A673 (cell line): ENCODE measurements around the gene EFNA5. TPM values are rescaled to one million over a fixed set of nuclear protein-coding genes. Genes with fewer than 3 reads are reported as not detected.

ENCODE experiments used
- BruUV-seq: library from RNA; stranded (reverse); fragments of 400-500 nt; replicated peaks from 2 replicates; lab custom pipeline; 2021; lab: Mats Ljungman, UMichigan
- CTCF ChIA-PET: fragments of 300-600 bp; sonication (Branson Sonifier 250); formaldehyde crosslinking; loops from one replicate; lab custom pipeline; 2022; ENCODE audit warnings: antibody characterized with exemption; lab: Charles Lee
- POLR2A ChIA-PET: fragments of 300-600 bp; sonication (Branson Sonifier 250); formaldehyde crosslinking; loops from one replicate; lab custom pipeline; 2022; ENCODE audit warnings: antibody characterized with exemption; ENCODE audit not compliant: low non-redundant PET; lab: Charles Lee
- DNase-seq: peaks from one replicate; pipeline ENCODE4 v3.0.0-alpha.2; 2015; ENCODE audit warnings: low spot score
- H3K27ac ChIP-seq: fragments of 200-600 bp; sonication (generic); 2 replicates; pipeline ENCODE4 v1.5.1; 2016; ENCODE audit warnings: mixed run types, low read depth, mild to moderate bottlenecking, mixed read lengths, antibody characterized with exemption, low read length; ENCODE audit not compliant: poor library complexity, severe bottlenecking
- H3K27me3 ChIP-seq: fragments of 200-600 bp; sonication (generic); replicated peaks from 2 replicates; pipeline ENCODE4 v1.6.1; 2017; ENCODE audit warnings: mixed run types, low read depth, mild to moderate bottlenecking, mixed read lengths, antibody characterized with exemption, low read length; ENCODE audit not compliant: insufficient read depth, poor library complexity
- H3K36me3 ChIP-seq: fragments of 200-600 bp; sonication (generic); 2 replicates; pipeline ENCODE4 v1.6.1; 2016; ENCODE audit warnings: mixed run types, mild to moderate bottlenecking, mixed read lengths, antibody characterized with exemption, low read length; ENCODE audit not compliant: insufficient read depth, poor library complexity, severe bottlenecking
- H3K4me1 ChIP-seq: fragments of 200-600 bp; sonication (generic); 2 replicates; pipeline ENCODE4 v1.6.1; 2017; ENCODE audit warnings: mixed run types, mild to moderate bottlenecking, mixed read lengths, antibody characterized with exemption, low read length; ENCODE audit not compliant: insufficient read depth, poor library complexity, severe bottlenecking
- H3K4me3 ChIP-seq: fragments of 200-600 bp; sonication (generic); 2 replicates; pipeline ENCODE4 v1.5.1; 2016; ENCODE audit warnings: low read depth, mixed run types, mild to moderate bottlenecking, mixed read lengths, low read length; ENCODE audit not compliant: poor library complexity, severe bottlenecking
- H3K9me3 ChIP-seq: fragments of 200-600 bp; sonication (generic); 2 replicates; pipeline ENCODE4 v1.6.1; 2016; ENCODE audit warnings: mixed run types, low read depth, mild to moderate bottlenecking, mixed read lengths, antibody characterized with exemption, low read length; ENCODE audit not compliant: poor library complexity, severe bottlenecking
- EZH2 ChIP-seq: fragments of 200-600 bp; sonication (generic); IDR thresholded peaks from 2 replicates; pipeline ENCODE4 v1.6.1; 2017; ENCODE audit warnings: borderline replicate concordance, low read depth, mild to moderate bottlenecking, mixed read lengths, antibody characterized with exemption, low read length; ENCODE audit not compliant: poor library complexity, severe bottlenecking
- intact Hi-C: fragments of 100-400 bp; cut with micrococcal nuclease; formaldehyde crosslinking; loops from one replicate; pipeline ENCODE4 v1.10.0; 2022; ENCODE audit not compliant: unreplicated experiment
- total RNA-seq: library from RNA; stranded (reverse); gene quantifications from 2 replicates; pipeline ENCODE4 v1.2.3, GENCODE V29; 2021
- TF ChIP-seq, protein P1 (sequence below): fragments of 300-800, 200-600 bp; sonication (generic); conservative IDR thresholded peaks from 2 replicates; pipeline ENCODE4 v1.5.1; 2017; ENCODE audit warnings: low read depth, mild to moderate bottlenecking, antibody characterized with exemption, low read length, moderate library complexity, mixed read lengths

EFNA5 gene
- total RNA-seq, 1 experiment from 2014 or later: 16.7 TPM

DNA sequence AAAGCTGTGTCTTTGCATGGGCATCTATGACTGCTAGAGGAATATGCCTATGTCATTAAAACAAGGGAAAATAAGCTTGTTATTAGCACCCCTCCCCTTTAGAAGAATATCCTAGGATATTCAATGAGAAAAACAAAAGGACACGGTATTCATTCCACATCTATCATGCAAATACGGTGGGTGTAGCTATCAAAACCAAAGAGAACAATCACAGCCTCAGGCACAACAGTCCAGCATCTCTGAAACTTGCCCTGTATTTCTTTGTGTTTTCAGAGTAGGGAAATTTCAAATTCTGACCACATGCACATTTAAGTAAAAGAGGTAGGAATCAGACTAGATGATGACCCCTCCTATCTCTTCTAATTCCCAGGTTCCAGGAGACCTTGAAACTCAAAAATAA lies 209.9 kb downstream of the EFNA5 start:
- TF ChIP-seq, protein P1, sequence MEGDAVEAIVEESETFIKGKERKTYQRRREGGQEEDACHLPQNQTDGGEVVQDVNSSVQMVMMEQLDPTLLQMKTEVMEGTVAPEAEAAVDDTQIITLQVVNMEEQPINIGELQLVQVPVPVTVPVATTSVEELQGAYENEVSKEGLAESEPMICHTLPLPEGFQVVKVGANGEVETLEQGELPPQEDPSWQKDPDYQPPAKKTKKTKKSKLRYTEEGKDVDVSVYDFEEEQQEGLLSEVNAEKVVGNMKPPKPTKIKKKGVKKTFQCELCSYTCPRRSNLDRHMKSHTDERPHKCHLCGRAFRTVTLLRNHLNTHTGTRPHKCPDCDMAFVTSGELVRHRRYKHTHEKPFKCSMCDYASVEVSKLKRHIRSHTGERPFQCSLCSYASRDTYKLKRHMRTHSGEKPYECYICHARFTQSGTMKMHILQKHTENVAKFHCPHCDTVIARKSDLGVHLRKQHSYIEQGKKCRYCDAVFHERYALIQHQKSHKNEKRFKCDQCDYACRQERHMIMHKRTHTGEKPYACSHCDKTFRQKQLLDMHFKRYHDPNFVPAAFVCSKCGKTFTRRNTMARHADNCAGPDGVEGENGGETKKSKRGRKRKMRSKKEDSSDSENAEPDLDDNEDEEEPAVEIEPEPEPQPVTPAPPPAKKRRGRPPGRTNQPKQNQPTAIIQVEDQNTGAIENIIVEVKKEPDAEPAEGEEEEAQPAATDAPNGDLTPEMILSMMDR: no peak
- TF ChIP-seq EZH2: no peak
- H3K36me3 ChIP-seq: no peaks in the 10 kb centered on the region
- H3K27ac ChIP-seq: no peak overlapping the region
- ChIA-PET POLR2A (no interaction called here), CTCF (no interaction called here)
- intact Hi-C loops: no loop called here
- H3K9me3 ChIP-seq: no peaks in the 10 kb centered on the region
- H3K4me1 ChIP-seq: peaks cover 5% of the 10 kb centered on the region
- no peak for DNase-seq
- BruUV-seq: no TSS peak
- H3K4me3 ChIP-seq: no peak overlapping the region
- H3K27me3 ChIP-seq: no peaks in the 10 kb centered on the region

DNA sequence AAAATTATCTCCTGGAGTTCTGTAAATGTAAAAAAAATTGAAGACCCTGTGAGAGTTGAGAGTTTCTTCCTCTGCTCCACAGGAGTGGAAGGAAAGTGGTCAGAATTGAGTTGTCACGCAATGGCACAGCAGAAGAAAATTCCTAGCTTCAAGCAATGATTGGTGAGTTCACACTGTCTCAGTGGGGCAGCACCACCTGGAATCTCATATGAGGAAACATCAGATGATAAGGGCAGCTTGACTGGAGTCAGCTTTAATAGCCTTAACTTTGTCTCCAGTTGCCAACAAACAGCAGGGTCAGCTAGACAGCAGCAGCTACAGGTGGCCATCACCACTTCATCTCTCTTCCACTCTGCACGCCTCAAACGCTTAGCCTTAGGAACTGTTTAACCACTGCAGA lies 211.1 kb downstream of the EFNA5 start:
- POLR2A ChIA-PET: no interaction called here
- Histone ChIP-seq H3K36me3 (no peaks in the 10 kb centered on the region), H3K9me3 (no peaks in the 10 kb centered on the region), H3K27me3 (no peaks in the 10 kb centered on the region), H3K4me3 (no peak overlapping the region), H3K27ac (no peak overlapping the region), H3K4me1 (peaks cover 15% of the 10 kb centered on the region)
- TF ChIP-seq, protein P1: no peak
- no peak for TF ChIP-seq EZH2
- no peak for DNase-seq
- CTCF ChIA-PET: no interaction called here
- intact Hi-C loops: no loop called here
- no TSS peak for BruUV-seq

DNA sequence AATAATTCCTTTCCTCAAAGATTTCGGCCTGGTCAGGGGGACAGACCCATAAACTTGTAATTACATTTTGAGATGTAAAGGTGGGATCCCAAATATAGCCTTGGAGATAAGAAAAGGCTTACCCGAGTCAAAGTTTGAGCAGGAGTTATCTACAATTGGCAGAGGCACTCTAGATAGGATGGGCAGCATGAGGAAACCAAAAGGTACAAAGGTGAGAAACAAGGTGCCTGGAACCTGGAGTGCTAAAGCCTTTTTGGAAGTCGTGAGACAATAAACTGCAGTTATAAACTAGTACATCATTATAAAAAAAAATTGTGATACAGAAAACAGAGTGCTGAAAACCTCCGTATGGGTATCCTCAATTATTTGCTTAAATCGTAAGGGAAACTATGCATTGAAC lies 212.4 kb downstream of the EFNA5 start:
- H3K27ac ChIP-seq: no peak overlapping the region
- H3K36me3 ChIP-seq: no peaks in the 10 kb centered on the region
- no peak overlapping the region for H3K4me3 ChIP-seq
- intact Hi-C loops: no loop called here
- TF ChIP-seq, protein P1: no peak
- no peak for TF ChIP-seq EZH2
- ChIA-PET POLR2A (no interaction called here), CTCF (no interaction called here)
- H3K27me3 ChIP-seq: no peaks in the 10 kb centered on the region
- no peaks in the 10 kb centered on the region for H3K9me3 ChIP-seq
- peaks cover 16% of the 10 kb centered on the region for H3K4me1 ChIP-seq
- BruUV-seq: no TSS peak
- no peak for DNase-seq
